HEK293 (cell line): Measurements from ENCODE around the gene MYOM1.
A peak's percentile ranks its signal among the peaks of the same experiment; 100 is the strongest.

Experiments used
- ZNF10 ChIP-seq: fragments of 450-650 bp; formaldehyde crosslinking; IDR thresholded peaks from 2 replicates; pipeline ENCODE4 v1.5.1; 2017; ENCODE audit warnings: missing biosample characterization, missing genetic modification characterization
- ZNF121 ChIP-seq: fragments of 450-650 bp; formaldehyde crosslinking; IDR thresholded peaks from 2 replicates; pipeline ENCODE4 v1.5.1; 2016; ENCODE audit warnings: missing biosample characterization, missing genetic modification characterization
- ZNF223 ChIP-seq: fragments of 450-650 bp; formaldehyde crosslinking; IDR thresholded peaks from 2 replicates; pipeline ENCODE4 v1.5.1; 2016; ENCODE audit warnings: missing biosample characterization, missing genetic modification characterization
- ZNF239 ChIP-seq: fragments of 450-650 bp; formaldehyde crosslinking; IDR thresholded peaks from 2 replicates; pipeline ENCODE4 v1.5.1; 2016; ENCODE audit warnings: missing biosample characterization, missing genetic modification characterization
- ZNF274 ChIP-seq, 2 experiments: fragments of 200-500 bp in 1 of 2; fragments of 450-650 bp in 1 of 2; sonication (Bioruptor generic) in 1 of 2; formaldehyde crosslinking in 1 of 2; IDR thresholded peaks; 2 replicates each; pipeline versions ENCODE4 v1.5.1 to v1.6.1; 2014 to 2016; ENCODE audit warnings: borderline replicate concordance in 1 of 2, inconsistent platforms in 1 of 2, low read length in 1 of 2, missing biosample characterization in 1 of 2, missing genetic modification characterization in 1 of 2
- ZNF501 ChIP-seq: fragments of 450-650 bp; formaldehyde crosslinking; IDR thresholded peaks from 2 replicates; pipeline ENCODE4 v1.5.1; 2016; ENCODE audit warnings: missing biosample characterization, missing genetic modification characterization
- ZNF530 ChIP-seq: fragments of 450-650 bp; formaldehyde crosslinking; IDR thresholded peaks from 2 replicates; pipeline ENCODE4 v1.5.1; 2016; ENCODE audit warnings: low read depth, missing biosample characterization, missing genetic modification characterization
- ZNF548 ChIP-seq: fragments of 450-650 bp; formaldehyde crosslinking; IDR thresholded peaks from 2 replicates; pipeline ENCODE4 v1.5.1; 2016; ENCODE audit warnings: missing biosample characterization, missing genetic modification characterization
- ZNF629 ChIP-seq: fragments of 450-650 bp; formaldehyde crosslinking; IDR thresholded peaks from 2 replicates; pipeline ENCODE4 v1.5.1; 2017; ENCODE audit warnings: missing biosample characterization, missing genetic modification characterization
- ZNF830 ChIP-seq: fragments of 450-650 bp; IDR thresholded peaks from 2 replicates; pipeline ENCODE4 v1.5.0; 2018; ENCODE audit warnings: missing biosample characterization, missing genetic modification characterization, low read depth, mild to moderate bottlenecking, moderate library complexity
- TF ChIP-seq, protein P1 (sequence below): fragments of 450-650 bp; formaldehyde crosslinking; IDR thresholded peaks from 2 replicates; pipeline ENCODE4 v1.5.1; 2016; ENCODE audit warnings: missing biosample characterization, missing genetic modification characterization, borderline replicate concordance
- TF ChIP-seq, protein P2 (sequence below): fragments of 450-650 bp; formaldehyde crosslinking; IDR thresholded peaks from 2 replicates; pipeline ENCODE4 v1.5.1; 2016; ENCODE audit warnings: missing biosample characterization, missing genetic modification characterization
- TF ChIP-seq, protein P3 (sequence below): fragments of 450-650 bp; formaldehyde crosslinking; conservative IDR thresholded peaks from 2 replicates; pipeline ENCODE4 v1.5.1; 2016; ENCODE audit warnings: low read depth, missing biosample characterization, missing genetic modification characterization
- TF ChIP-seq, protein P4 (sequence below): fragments of 450-650 bp; formaldehyde crosslinking; IDR thresholded peaks from 2 replicates; pipeline ENCODE4 v1.5.1; 2017; ENCODE audit warnings: missing biosample characterization, missing genetic modification characterization
- TF ChIP-seq, protein P5 (sequence below): fragments of 450-650 bp; formaldehyde crosslinking; IDR thresholded peaks from 2 replicates; pipeline ENCODE4 v1.5.1; 2016; ENCODE audit warnings: missing biosample characterization, missing genetic modification characterization
- TF ChIP-seq, protein P6 (sequence below): fragments of 450-650 bp; formaldehyde crosslinking; IDR thresholded peaks from 2 replicates; pipeline ENCODE4 v1.5.1; 2016; ENCODE audit warnings: missing biosample characterization, missing genetic modification characterization
- TF ChIP-seq, protein P7 (sequence below): fragments of 450-650 bp; formaldehyde crosslinking; IDR thresholded peaks from 2 replicates; pipeline ENCODE4 v1.5.1; 2016; ENCODE audit warnings: missing biosample characterization, missing genetic modification characterization

MYOM1 gene

DNA sequence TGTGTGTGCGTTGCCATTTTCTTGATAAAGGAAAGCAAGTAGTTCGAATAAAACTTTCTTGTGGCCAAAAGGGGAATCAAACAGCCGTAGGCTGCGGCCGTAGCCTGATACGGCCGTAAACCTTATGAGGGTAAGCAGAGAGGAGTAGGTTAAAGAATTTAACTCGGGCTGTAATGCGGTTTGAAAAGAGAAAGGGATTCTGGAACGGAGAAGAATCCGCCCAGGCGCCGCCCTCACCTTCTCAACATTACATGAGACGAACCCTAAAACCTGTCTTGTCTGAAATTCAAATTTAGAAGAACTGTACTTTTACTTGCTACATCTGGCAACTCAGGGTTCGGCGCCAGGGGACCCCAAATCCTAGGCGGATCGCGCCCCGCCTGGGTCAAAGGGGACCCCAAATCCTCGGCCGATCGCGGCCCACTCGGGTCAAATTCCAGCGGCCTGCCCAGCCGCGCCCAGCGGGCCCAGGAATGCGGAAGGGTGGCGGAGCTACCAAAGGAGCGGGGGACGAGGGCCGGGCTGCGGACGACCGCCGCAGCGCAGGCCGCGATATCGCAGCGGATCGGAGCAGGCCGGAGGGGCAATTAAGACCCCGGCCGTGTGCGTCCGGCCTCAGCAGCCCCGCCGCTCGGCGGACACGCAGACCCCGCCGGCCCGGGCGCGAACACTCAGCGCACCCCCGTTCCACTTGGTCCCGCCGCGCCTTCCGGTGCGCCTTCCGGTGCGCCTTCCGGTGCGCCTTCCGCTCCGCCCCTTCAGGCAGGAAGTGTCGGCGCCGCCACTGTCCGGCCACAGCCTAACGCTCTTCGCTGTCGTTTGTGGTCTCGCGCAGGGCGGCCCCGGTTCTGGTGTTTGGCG lies 41.8 kb upstream of the MYOM1 start, which contains the start of gene MYL12B (continued):
- TF ChIP-seq, protein P1, sequence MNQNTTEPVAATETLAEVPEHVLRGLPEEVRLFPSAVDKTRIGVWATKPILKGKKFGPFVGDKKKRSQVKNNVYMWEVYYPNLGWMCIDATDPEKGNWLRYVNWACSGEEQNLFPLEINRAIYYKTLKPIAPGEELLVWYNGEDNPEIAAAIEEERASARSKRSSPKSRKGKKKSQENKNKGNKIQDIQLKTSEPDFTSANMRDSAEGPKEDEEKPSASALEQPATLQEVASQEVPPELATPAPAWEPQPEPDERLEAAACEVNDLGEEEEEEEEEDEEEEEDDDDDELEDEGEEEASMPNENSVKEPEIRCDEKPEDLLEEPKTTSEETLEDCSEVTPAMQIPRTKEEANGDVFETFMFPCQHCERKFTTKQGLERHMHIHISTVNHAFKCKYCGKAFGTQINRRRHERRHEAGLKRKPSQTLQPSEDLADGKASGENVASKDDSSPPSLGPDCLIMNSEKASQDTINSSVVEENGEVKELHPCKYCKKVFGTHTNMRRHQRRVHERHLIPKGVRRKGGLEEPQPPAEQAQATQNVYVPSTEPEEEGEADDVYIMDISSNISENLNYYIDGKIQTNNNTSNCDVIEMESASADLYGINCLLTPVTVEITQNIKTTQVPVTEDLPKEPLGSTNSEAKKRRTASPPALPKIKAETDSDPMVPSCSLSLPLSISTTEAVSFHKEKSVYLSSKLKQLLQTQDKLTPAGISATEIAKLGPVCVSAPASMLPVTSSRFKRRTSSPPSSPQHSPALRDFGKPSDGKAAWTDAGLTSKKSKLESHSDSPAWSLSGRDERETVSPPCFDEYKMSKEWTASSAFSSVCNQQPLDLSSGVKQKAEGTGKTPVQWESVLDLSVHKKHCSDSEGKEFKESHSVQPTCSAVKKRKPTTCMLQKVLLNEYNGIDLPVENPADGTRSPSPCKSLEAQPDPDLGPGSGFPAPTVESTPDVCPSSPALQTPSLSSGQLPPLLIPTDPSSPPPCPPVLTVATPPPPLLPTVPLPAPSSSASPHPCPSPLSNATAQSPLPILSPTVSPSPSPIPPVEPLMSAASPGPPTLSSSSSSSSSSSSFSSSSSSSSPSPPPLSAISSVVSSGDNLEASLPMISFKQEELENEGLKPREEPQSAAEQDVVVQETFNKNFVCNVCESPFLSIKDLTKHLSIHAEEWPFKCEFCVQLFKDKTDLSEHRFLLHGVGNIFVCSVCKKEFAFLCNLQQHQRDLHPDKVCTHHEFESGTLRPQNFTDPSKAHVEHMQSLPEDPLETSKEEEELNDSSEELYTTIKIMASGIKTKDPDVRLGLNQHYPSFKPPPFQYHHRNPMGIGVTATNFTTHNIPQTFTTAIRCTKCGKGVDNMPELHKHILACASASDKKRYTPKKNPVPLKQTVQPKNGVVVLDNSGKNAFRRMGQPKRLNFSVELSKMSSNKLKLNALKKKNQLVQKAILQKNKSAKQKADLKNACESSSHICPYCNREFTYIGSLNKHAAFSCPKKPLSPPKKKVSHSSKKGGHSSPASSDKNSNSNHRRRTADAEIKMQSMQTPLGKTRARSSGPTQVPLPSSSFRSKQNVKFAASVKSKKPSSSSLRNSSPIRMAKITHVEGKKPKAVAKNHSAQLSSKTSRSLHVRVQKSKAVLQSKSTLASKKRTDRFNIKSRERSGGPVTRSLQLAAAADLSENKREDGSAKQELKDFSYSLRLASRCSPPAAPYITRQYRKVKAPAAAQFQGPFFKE = no peak
- TF ChIP-seq, protein P2, sequence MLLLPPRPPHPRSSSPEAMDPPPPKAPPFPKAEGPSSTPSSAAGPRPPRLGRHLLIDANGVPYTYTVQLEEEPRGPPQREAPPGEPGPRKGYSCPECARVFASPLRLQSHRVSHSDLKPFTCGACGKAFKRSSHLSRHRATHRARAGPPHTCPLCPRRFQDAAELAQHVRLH = peak; percentile 98
- TF ChIP-seq, protein P3, sequence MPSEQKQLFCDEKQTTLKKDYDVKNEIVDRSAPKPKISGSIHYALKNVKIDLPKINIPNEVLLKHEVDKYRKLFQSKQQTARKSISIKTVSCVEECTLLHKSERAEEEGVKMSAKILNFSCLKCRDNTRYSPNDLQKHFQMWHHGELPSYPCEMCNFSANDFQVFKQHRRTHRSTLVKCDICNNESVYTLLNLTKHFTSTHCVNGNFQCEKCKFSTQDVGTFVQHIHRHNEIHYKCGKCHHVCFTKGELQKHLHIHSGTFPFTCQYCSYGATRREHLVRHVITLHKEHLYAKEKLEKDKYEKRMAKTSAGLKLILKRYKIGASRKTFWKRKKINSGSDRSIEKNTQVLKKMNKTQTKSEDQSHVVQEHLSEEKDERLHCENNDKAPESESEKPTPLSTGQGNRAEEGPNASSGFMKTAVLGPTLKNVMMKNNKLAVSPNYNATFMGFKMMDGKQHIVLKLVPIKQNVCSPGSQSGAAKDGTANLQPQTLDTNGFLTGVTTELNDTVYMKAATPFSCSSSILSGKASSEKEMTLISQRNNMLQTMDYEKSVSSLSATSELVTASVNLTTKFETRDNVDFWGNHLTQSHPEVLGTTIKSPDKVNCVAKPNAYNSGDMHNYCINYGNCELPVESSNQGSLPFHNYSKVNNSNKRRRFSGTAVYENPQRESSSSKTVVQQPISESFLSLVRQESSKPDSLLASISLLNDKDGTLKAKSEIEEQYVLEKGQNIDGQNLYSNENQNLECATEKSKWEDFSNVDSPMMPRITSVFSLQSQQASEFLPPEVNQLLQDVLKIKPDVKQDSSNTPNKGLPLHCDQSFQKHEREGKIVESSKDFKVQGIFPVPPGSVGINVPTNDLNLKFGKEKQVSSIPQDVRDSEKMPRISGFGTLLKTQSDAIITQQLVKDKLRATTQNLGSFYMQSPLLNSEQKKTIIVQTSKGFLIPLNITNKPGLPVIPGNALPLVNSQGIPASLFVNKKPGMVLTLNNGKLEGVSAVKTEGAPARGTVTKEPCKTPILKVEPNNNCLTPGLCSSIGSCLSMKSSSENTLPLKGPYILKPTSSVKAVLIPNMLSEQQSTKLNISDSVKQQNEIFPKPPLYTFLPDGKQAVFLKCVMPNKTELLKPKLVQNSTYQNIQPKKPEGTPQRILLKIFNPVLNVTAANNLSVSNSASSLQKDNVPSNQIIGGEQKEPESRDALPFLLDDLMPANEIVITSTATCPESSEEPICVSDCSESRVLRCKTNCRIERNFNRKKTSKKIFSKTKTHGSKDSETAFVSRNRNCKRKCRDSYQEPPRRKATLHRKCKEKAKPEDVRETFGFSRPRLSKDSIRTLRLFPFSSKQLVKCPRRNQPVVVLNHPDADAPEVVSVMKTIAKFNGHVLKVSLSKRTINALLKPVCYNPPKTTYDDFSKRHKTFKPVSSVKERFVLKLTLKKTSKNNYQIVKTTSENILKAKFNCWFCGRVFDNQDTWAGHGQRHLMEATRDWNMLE (tag by site-specific recombination) = no peak; the same call in 1 of the 2 replicates
- TF ChIP-seq, protein P4, sequence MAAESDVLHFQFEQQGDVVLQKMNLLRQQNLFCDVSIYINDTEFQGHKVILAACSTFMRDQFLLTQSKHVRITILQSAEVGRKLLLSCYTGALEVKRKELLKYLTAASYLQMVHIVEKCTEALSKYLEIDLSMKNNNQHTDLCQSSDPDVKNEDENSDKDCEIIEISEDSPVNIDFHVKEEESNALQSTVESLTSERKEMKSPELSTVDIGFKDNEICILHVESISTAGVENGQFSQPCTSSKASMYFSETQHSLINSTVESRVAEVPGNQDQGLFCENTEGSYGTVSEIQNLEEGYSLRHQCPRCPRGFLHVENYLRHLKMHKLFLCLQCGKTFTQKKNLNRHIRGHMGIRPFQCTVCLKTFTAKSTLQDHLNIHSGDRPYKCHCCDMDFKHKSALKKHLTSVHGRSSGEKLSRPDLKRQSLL (tag by site-specific recombination) = no peak
- TF ChIP-seq ZNF223 (tag by site-specific recombination) = no peak
- TF ChIP-seq ZNF274 (IDR thresholded peaks at IDR 0.05; ENCODE audit: low read length) = no peak
- TF ChIP-seq ZNF274 (tag by site-specific recombination; IDR thresholded peaks at IDR 0.05; ENCODE audit: borderline replicate concordance) = no peak
- TF ChIP-seq, protein P5, sequence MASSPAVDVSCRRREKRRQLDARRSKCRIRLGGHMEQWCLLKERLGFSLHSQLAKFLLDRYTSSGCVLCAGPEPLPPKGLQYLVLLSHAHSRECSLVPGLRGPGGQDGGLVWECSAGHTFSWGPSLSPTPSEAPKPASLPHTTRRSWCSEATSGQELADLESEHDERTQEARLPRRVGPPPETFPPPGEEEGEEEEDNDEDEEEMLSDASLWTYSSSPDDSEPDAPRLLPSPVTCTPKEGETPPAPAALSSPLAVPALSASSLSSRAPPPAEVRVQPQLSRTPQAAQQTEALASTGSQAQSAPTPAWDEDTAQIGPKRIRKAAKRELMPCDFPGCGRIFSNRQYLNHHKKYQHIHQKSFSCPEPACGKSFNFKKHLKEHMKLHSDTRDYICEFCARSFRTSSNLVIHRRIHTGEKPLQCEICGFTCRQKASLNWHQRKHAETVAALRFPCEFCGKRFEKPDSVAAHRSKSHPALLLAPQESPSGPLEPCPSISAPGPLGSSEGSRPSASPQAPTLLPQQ (tag by site-specific recombination) = peak; percentile 84
- no peak for TF ChIP-seq ZNF830 (tag by site-specific recombination)
- TF ChIP-seq ZNF530 (tag by site-specific recombination) = no peak
- TF ChIP-seq ZNF501 (tag by site-specific recombination) = peak; percentile 74
- no peak for TF ChIP-seq ZNF10 (tag by site-specific recombination)
- 0 out of 2 replicates have a peak, but pooled peaks have one; percentile 51 for TF ChIP-seq ZNF239 (tag by site-specific recombination)
- TF ChIP-seq ZNF629 (tag by site-specific recombination) = peak; percentile 52; the same call in 1 of the 2 replicates
- TF ChIP-seq, protein P6, sequence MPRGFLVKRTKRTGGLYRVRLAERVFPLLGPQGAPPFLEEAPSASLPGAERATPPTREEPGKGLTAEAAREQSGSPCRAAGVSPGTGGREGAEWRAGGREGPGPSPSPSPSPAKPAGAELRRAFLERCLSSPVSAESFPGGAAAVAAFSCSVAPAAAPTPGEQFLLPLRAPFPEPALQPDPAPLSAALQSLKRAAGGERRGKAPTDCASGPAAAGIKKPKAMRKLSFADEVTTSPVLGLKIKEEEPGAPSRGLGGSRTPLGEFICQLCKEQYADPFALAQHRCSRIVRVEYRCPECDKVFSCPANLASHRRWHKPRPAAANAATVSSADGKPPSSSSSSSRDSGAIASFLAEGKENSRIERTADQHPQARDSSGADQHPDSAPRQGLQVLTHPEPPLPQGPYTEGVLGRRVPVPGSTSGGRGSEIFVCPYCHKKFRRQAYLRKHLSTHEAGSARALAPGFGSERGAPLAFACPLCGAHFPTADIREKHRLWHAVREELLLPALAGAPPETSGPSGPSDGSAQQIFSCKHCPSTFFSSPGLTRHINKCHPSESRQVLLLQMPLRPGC (tag by site-specific recombination) = peak; percentile 98
- TF ChIP-seq ZNF548 = no peak
- 0 out of 2 replicates have a peak, but pooled peaks have one; percentile 32 for TF ChIP-seq ZNF121
- TF ChIP-seq, protein P7, sequence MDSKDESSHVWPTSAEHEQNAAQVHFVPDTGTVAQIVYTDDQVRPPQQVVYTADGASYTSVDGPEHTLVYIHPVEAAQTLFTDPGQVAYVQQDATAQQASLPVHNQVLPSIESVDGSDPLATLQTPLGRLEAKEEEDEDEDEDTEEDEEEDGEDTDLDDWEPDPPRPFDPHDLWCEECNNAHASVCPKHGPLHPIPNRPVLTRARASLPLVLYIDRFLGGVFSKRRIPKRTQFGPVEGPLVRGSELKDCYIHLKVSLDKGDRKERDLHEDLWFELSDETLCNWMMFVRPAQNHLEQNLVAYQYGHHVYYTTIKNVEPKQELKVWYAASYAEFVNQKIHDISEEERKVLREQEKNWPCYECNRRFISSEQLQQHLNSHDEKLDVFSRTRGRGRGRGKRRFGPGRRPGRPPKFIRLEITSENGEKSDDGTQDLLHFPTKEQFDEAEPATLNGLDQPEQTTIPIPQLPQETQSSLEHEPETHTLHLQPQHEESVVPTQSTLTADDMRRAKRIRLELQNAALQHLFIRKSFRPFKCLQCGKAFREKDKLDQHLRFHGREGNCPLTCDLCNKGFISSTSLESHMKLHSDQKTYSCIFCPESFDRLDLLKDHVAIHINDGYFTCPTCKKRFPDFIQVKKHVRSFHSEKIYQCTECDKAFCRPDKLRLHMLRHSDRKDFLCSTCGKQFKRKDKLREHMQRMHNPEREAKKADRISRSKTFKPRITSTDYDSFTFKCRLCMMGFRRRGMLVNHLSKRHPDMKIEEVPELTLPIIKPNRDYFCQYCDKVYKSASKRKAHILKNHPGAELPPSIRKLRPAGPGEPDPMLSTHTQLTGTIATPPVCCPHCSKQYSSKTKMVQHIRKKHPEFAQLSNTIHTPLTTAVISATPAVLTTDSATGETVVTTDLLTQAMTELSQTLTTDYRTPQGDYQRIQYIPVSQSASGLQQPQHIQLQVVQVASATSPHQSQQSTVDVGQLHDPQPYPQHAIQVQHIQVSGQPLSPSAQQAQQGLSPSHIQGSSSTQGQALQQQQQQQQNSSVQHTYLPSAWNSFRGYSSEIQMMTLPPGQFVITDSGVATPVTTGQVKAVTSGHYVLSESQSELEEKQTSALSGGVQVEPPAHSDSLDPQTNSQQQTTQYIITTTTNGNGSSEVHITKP (tag by site-specific recombination) = peak; percentile 100
